ENCODE measurements around the gene CD226.

CD226 gene

DNA sequence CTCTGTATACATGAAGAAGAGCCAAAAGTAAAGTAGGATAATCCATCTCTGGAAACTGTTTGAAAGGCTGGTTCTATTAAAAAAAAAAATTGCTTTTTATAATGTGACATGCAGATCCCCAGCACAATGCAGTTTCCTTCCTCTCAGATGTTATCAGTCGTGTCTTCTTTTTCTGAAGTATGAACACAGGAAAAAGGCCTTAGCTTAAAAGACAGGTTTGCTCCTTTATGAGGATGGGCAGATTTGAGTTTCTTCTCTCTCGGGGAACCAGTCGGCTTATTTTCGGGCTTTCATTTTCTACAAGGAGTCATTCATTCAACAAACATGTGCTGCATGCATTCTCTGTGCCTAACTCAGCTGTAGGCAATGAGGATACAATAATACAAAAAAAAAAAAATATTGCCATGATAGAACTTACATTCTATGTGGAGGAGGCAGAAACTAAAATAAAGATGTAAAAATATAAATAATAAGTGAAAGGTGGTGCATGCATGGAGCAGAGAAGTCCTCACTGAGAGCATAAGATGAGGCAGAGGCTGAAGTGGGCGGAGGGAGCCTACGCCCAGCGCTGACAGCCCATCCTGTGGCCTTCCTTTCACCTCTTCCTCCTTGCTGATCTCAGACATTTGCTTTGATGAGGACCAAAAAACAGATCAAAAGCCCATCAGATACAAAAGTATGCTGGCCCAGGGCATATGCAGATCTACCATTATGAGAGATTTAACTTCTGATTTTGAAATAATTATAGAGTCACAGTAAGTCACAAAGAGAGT is at the start of gene CD226:
Gene CD226 (minus strand): TSS at position 513 of the 773 bp plus-strand sequence. CDS start 467 bp downstream, at position 46.
- H3K4me1 ChIP-seq (ENCODE audit: control insufficient read depth, insufficient read depth, low read length), result peaks cover 7% of the 10 kb centered on the region; the same call in 1 of the 2 replicates
- H3K9me3 ChIP-seq (ENCODE audit: control insufficient read depth, insufficient read depth, low read depth, low read length), result no peaks in the 10 kb centered on the region
- H3K9ac ChIP-seq (ENCODE audit: low read length), result no peak within 1 kb of the TSS
- H3K36me3 ChIP-seq (ENCODE audit: control insufficient read depth, insufficient read depth, low read length), result no peaks in the 10 kb centered on the region
- no peak within 1 kb of the TSS for H3K4me3 ChIP-seq (ENCODE audit: low read depth, low read length)
- no peak within 1 kb of the TSS for H3K27ac ChIP-seq (ENCODE audit: low read depth, low read length)
- no peaks in the 10 kb centered on the region for H3K27me3 ChIP-seq (ENCODE audit: control insufficient read depth, insufficient read depth, low read length)

GRCh38 chr18:69996951-69997798 is 49.5 kb upstream of the CD226 start:
- Histone ChIP-seq H3K4me3 (ENCODE audit: low read depth, low read length) (no peak overlapping the region), H3K4me1 (ENCODE audit: control insufficient read depth, insufficient read depth, low read length) (peaks cover 16% of the 10 kb centered on the region; the same call in 1 of the 2 replicates), H3K36me3 (ENCODE audit: control insufficient read depth, insufficient read depth, low read length) (peaks cover 4% of the 10 kb centered on the region), H3K27me3 (ENCODE audit: control insufficient read depth, insufficient read depth, low read length) (no peaks in the 10 kb centered on the region), H3K9me3 (ENCODE audit: control insufficient read depth, insufficient read depth, low read depth, low read length) (no peaks in the 10 kb centered on the region), H3K27ac (ENCODE audit: low read depth, low read length) (no peak overlapping the region), H3K9ac (ENCODE audit: low read length) (no peak overlapping the region)

GRCh38 chr18:69996417-69996816 is 48.7 kb upstream of the CD226 start:
- no peak overlapping the region for H3K9ac ChIP-seq (ENCODE audit: low read length)
- H3K4me1 ChIP-seq (ENCODE audit: control insufficient read depth, insufficient read depth, low read length), result peaks cover 16% of the 10 kb centered on the region; the same call in 1 of the 2 replicates
- peaks cover 1% of the 10 kb centered on the region for H3K36me3 ChIP-seq (ENCODE audit: control insufficient read depth, insufficient read depth, low read length)
- H3K4me3 ChIP-seq (ENCODE audit: low read depth, low read length), result no peak overlapping the region
- no peaks in the 10 kb centered on the region for H3K27me3 ChIP-seq (ENCODE audit: control insufficient read depth, insufficient read depth, low read length)
- no peak overlapping the region for H3K27ac ChIP-seq (ENCODE audit: low read depth, low read length)
- H3K9me3 ChIP-seq (ENCODE audit: control insufficient read depth, insufficient read depth, low read depth, low read length), result no peaks in the 10 kb centered on the region

- H3K27me3 ChIP-seq (ENCODE audit: control insufficient read depth, insufficient read depth, low read length), result no peaks in the 10 kb centered on the region
- no peak overlapping the region for H3K27ac ChIP-seq (ENCODE audit: low read depth, low read length)
- no peak overlapping the region for H3K4me3 ChIP-seq (ENCODE audit: low read depth, low read length)
- no peaks in the 10 kb centered on the region for H3K9me3 ChIP-seq (ENCODE audit: control insufficient read depth, insufficient read depth, low read depth, low read length)
- H3K36me3 ChIP-seq (ENCODE audit: control insufficient read depth, insufficient read depth, low read length), result no peaks in the 10 kb centered on the region
- H3K9ac ChIP-seq (ENCODE audit: low read length), result no peak overlapping the region
- peaks cover 16% of the 10 kb centered on the region; the same call in 1 of the 2 replicates for H3K4me1 ChIP-seq (ENCODE audit: control insufficient read depth, insufficient read depth, low read length)
These were observed 48.1 kb upstream of the CD226 start for GRCh38 chr18:69995774-69996173.

DNA sequence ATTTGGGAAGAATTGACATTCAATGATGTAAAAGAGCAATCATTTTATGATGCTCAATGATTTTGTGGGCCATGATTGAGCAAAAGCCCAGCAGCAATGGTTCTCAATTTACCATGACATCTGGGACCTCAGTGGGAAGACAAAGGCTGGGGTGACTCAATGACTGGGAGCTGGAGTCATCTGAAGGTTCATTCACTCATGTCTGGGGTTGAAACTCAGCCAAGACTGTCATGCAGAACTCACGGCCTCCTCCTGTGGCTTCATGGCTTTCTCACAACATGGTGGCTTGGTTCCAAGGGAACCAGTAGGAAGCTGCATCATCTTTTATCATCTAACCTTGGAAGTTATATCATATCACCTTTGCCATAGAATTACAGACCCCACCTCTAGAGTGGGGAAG is 45.1 kb upstream of the CD226 start:
- no peak overlapping the region for H3K27ac ChIP-seq (ENCODE audit: low read depth, low read length)
- H3K4me1 ChIP-seq (ENCODE audit: control insufficient read depth, insufficient read depth, low read length), result peaks cover 16% of the 10 kb centered on the region; the same call in 1 of the 2 replicates
- no peaks in the 10 kb centered on the region for H3K36me3 ChIP-seq (ENCODE audit: control insufficient read depth, insufficient read depth, low read length)
- no peak overlapping the region for H3K9ac ChIP-seq (ENCODE audit: low read length)
- no peak overlapping the region for H3K4me3 ChIP-seq (ENCODE audit: low read depth, low read length)
- H3K9me3 ChIP-seq (ENCODE audit: control insufficient read depth, insufficient read depth, low read depth, low read length), result no peaks in the 10 kb centered on the region
- H3K27me3 ChIP-seq (ENCODE audit: control insufficient read depth, insufficient read depth, low read length), result no peaks in the 10 kb centered on the region

DNA sequence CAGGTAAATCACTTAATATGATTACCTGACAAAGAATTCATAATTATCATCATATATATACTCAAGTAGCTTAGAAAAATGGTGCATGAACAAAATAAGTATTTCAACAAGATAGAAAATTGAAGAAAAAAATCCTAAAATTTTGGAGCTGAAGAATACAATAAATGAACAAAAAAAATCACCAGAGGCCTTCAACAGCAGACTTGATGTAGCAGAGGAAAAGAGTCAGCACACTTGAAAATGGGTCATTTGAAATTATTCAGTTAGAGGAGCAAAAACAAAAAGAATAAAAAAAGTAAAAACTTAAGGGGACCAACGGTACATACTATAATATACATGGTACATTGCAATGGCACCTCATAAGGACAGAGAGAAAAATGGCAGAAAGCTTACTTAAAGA is 40.2 kb upstream of the CD226 start:
- Histone ChIP-seq H3K9ac (ENCODE audit: low read length) (no peak overlapping the region), H3K9me3 (ENCODE audit: control insufficient read depth, insufficient read depth, low read depth, low read length) (no peaks in the 10 kb centered on the region), H3K36me3 (ENCODE audit: control insufficient read depth, insufficient read depth, low read length) (no peaks in the 10 kb centered on the region)

DNA sequence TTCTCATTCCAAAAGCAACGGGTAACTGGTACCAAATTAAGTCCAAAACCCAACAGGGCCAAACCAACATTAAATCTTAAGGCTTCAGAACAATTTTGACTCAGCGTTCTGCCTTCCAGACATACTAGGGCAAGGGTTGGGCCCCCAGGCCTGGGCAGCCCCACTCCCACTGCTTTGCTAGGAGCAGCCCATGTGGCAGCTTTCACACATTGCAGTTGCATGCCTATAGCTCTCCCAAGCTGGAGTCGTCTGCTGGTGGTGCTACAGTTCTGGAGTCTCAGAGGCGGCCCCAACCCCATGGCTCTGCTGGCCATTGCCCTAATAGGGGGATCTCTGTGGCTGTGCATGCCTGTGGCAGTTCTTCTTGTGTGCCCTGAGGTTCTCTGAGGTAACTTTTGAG is 37.6 kb upstream of the CD226 start:
- no peak overlapping the region for H3K9ac ChIP-seq (ENCODE audit: low read length)
- no peak overlapping the region for H3K27ac ChIP-seq (ENCODE audit: low read depth, low read length)
- peaks cover 6% of the 10 kb centered on the region; the same call in 1 of the 2 replicates for H3K4me1 ChIP-seq (ENCODE audit: control insufficient read depth, insufficient read depth, low read length)
- H3K9me3 ChIP-seq (ENCODE audit: control insufficient read depth, insufficient read depth, low read depth, low read length), result no peaks in the 10 kb centered on the region
- no peaks in the 10 kb centered on the region for H3K36me3 ChIP-seq (ENCODE audit: control insufficient read depth, insufficient read depth, low read length)
- no peaks in the 10 kb centered on the region for H3K27me3 ChIP-seq (ENCODE audit: control insufficient read depth, insufficient read depth, low read length)
- no peak overlapping the region for H3K4me3 ChIP-seq (ENCODE audit: low read depth, low read length)

More for the DNA sequence above, 40.2 kb upstream of the CD226 start:
- Histone ChIP-seq H3K27me3 (ENCODE audit: control insufficient read depth, insufficient read depth, low read length) (no peaks in the 10 kb centered on the region), H3K4me1 (ENCODE audit: control insufficient read depth, insufficient read depth, low read length) (peaks cover under 1% of the 10 kb centered on the region; the same call in 1 of the 2 replicates), H3K4me3 (ENCODE audit: low read depth, low read length) (no peak overlapping the region), H3K27ac (ENCODE audit: low read depth, low read length) (no peak overlapping the region)

DNA sequence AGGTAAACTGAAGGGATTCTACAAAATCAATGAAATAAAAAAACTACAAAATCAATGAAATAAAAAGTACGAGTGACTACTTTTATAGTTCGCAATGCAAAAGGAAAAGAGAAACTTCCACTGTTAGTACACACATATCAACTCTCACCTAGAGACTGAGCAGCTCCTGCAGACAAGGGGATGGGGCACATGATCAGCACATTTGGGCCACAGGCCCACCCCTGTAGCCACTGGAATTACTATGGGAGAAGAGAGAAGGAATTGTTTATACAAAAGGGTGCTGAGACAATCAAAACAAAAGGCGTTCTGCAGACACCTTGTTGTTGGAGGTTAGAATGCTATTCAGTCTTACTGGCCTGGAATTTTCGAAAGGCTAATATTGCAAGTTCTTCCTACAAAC is 34.7 kb upstream of the CD226 start:
- no peaks in the 10 kb centered on the region for H3K9me3 ChIP-seq (ENCODE audit: control insufficient read depth, insufficient read depth, low read depth, low read length)
- H3K27me3 ChIP-seq (ENCODE audit: control insufficient read depth, insufficient read depth, low read length), result no peaks in the 10 kb centered on the region
- H3K9ac ChIP-seq (ENCODE audit: low read length), result no peak overlapping the region
- H3K36me3 ChIP-seq (ENCODE audit: control insufficient read depth, insufficient read depth, low read length), result no peaks in the 10 kb centered on the region
- H3K4me1 ChIP-seq (ENCODE audit: control insufficient read depth, insufficient read depth, low read length), result peaks cover 6% of the 10 kb centered on the region; the same call in 1 of the 2 replicates
- H3K27ac ChIP-seq (ENCODE audit: low read depth, low read length), result no peak overlapping the region
- no peak overlapping the region for H3K4me3 ChIP-seq (ENCODE audit: low read depth, low read length)

DNA sequence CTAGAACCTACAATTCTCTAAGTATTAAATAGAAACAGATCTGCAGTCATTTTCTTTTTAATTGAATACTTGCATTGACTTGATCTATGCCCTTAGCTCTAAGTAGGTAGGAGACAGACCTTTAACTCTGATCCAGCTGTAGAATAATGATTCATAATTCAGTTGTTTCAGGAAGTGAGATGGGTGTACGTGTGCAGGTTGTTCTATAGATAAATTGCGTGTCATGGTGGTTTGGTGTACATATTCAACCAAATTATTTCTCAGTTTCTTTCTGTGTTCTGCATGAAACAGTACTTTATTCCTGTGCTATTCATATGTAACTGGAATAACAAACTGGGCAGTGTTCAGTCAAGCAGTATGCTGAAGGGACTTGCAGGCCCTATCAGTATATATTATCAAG is 34.3 kb upstream of the CD226 start:
- Histone ChIP-seq H3K4me3 (ENCODE audit: low read depth, low read length) (no peak overlapping the region), H3K4me1 (ENCODE audit: control insufficient read depth, insufficient read depth, low read length) (peaks cover 6% of the 10 kb centered on the region; the same call in 1 of the 2 replicates), H3K9ac (ENCODE audit: low read length) (no peak overlapping the region), H3K9me3 (ENCODE audit: control insufficient read depth, insufficient read depth, low read depth, low read length) (peaks cover 4% of the 10 kb centered on the region; the same call in 1 of the 2 replicates), H3K27me3 (ENCODE audit: control insufficient read depth, insufficient read depth, low read length) (no peaks in the 10 kb centered on the region), H3K27ac (ENCODE audit: low read depth, low read length) (no peak overlapping the region), H3K36me3 (ENCODE audit: control insufficient read depth, insufficient read depth, low read length) (no peaks in the 10 kb centered on the region)

- Histone ChIP-seq H3K9ac (ENCODE audit: low read length) (no peak overlapping the region), H3K36me3 (ENCODE audit: control insufficient read depth, insufficient read depth, low read length) (no peaks in the 10 kb centered on the region), H3K4me1 (ENCODE audit: control insufficient read depth, insufficient read depth, low read length) (peaks cover 6% of the 10 kb centered on the region; the same call in 1 of the 2 replicates)
These were observed 33.5 kb upstream of the CD226 start for GRCh38 chr18:69980982-69981804.

More at GRCh38 chr18:69980982-69981804, 33.5 kb upstream of the CD226 start:
- H3K4me3 ChIP-seq (ENCODE audit: low read depth, low read length), result no peak overlapping the region
- H3K27ac ChIP-seq (ENCODE audit: low read depth, low read length), result no peak overlapping the region
- H3K27me3 ChIP-seq (ENCODE audit: control insufficient read depth, insufficient read depth, low read length), result no peaks in the 10 kb centered on the region
- peaks cover 11% of the 10 kb centered on the region for H3K9me3 ChIP-seq (ENCODE audit: control insufficient read depth, insufficient read depth, low read depth, low read length)
